Brain microvascular endothelial cell (primary cell): ENCODE data around the gene GFRA1.

ENCODE experiments used
- DNase-seq: peaks from one replicate; pipeline ENCODE4 v3.0.0-alpha.2; 2020
- H3K27ac ChIP-seq: fragments of 250-450 bp; sonication (Bioruptor Pico); 2 replicates; pipeline ENCODE4 v1.5.1; 2020; ENCODE audit warnings: mild to moderate bottlenecking, moderate library complexity
- H3K27me3 ChIP-seq: fragments of 250-450 bp; sonication (Bioruptor Pico); replicated peaks from 2 replicates; pipeline ENCODE4 v1.5.1; 2020; ENCODE audit warnings: mild to moderate bottlenecking
- H3K36me3 ChIP-seq: fragments of 250-450 bp; sonication (Bioruptor Pico); replicated peaks from 2 replicates; pipeline ENCODE4 v1.5.1; 2020; ENCODE audit warnings: mild to moderate bottlenecking
- H3K4me3 ChIP-seq: 2 replicates; pipeline ENCODE4 v1.5.1; 2011; ENCODE audit warnings: low read depth, mild to moderate bottlenecking, control low read depth, low read length, moderate library complexity
- CTCF ChIP-seq: IDR thresholded peaks from 2 replicates; pipeline ENCODE4 v1.5.1; 2011; ENCODE audit warnings: low read depth, mild to moderate bottlenecking, moderate library complexity, low read length, control low read depth, inconsistent platforms; ENCODE audit errors: missing control alignments
- in situ Hi-C: cut with HindIII; loops from 2 replicates; pipeline ENCODE4 v1.10.0; 2017; ENCODE audit warnings: low sequenced_read_pairs, low pct_ligation_motif_present

GFRA1 gene

GRCh38 chr10:116246263-116246662 is 26.7 kb downstream of the GFRA1 start:
- DNase-seq = no peak
- no peak overlapping the region for H3K4me3 ChIP-seq
- TF ChIP-seq CTCF = no peak
- H3K36me3 ChIP-seq = no peaks in the 10 kb centered on the region
- no peaks in the 10 kb centered on the region for H3K27me3 ChIP-seq
- in situ Hi-C loops = no loop called here
- no peak overlapping the region for H3K27ac ChIP-seq

- DNase-seq = no peak
- Histone ChIP-seq H3K27me3 (no peaks in the 10 kb centered on the region), H3K27ac (no peak overlapping the region), H3K36me3 (no peaks in the 10 kb centered on the region), H3K4me3 (no peak overlapping the region)
- no peak for TF ChIP-seq CTCF
- in situ Hi-C loops = no loop called here
These were observed 27.9 kb downstream of the GFRA1 start for GRCh38 chr10:116245156-116245555.

GRCh38 chr10:116241642-116242410 is 31.2 kb downstream of the GFRA1 start:
- no peak for DNase-seq
- Histone ChIP-seq H3K4me3 (no peak overlapping the region), H3K27me3 (no peaks in the 10 kb centered on the region), H3K27ac (no peak overlapping the region), H3K36me3 (no peaks in the 10 kb centered on the region)
- TF ChIP-seq CTCF = no peak
- in situ Hi-C loops = no loop called here

GRCh38 chr10:116241085-116241484 is 31.9 kb downstream of the GFRA1 start:
- no peak overlapping the region for H3K27ac ChIP-seq
- no peak for DNase-seq
- H3K4me3 ChIP-seq = no peak overlapping the region
- TF ChIP-seq CTCF = no peak
- in situ Hi-C loops = no loop called here
- H3K27me3 ChIP-seq = no peaks in the 10 kb centered on the region
- H3K36me3 ChIP-seq = no peaks in the 10 kb centered on the region

- no peak for DNase-seq
- in situ Hi-C loops = no loop called here
- Histone ChIP-seq H3K36me3 (no peaks in the 10 kb centered on the region), H3K27me3 (no peaks in the 10 kb centered on the region), H3K4me3 (no peak overlapping the region), H3K27ac (no peak overlapping the region)
- no peak for TF ChIP-seq CTCF
These were observed 32.7 kb downstream of the GFRA1 start for GRCh38 chr10:116240157-116240950.
